Measurements from ENCODE around the gene TMCC2. TPM values are rescaled to one million over a fixed set of nuclear protein-coding genes. Genes with fewer than 3 reads are reported as not detected.
"Not testable (repeated sequence)": the region's sequence is repeated elsewhere in the genome, so short reads cannot be mapped to it uniquely, and the experiment has no call there.

The TMCC2 gene
- total and polyA plus RNA-seq, 2 of the 8 experiments (the other 6 are each of a cell fraction or from before 2014, with no cell fraction given): 6.7 to 6.8 TPM

GRCh38 chr1:205297546-205298177 is 69.9 kb downstream of the TMCC2 start:
- H3K27ac ChIP-seq (ENCODE audit: low read depth, low read length): peak overlapping the region; percentile 53; the same call in 1 of the 2 replicates
- not testable (repeated sequence) for H4K20me1 ChIP-seq (replicated peaks in 1 of 2; ENCODE audit: control insufficient read depth in 1 of 2, insufficient read depth in 2 of 2, low read length in 2 of 2); H2AFZ ChIP-seq (ENCODE audit: low read length); H3K23ac ChIP-seq (ENCODE audit: insufficient read length); H3K9ac ChIP-seq (replicated peaks in 1 of 4; ENCODE audit: extremely low read depth in 1 of 4, low read depth in 3 of 4, low read length in 3 of 4); H3K27me3 ChIP-seq (replicated peaks in 1 of 4; ENCODE audit: control insufficient read depth in 3 of 4, extremely low read depth in 1 of 4, insufficient read depth in 3 of 4, low read length in 3 of 4); H3K56ac ChIP-seq (replicated peaks; ENCODE audit: insufficient read length, low read depth, low read length); H3K23me2 ChIP-seq (ENCODE audit: low read depth, low read length); H3K4me3 ChIP-seq (ENCODE audit: extremely low read depth in 1 of 4, insufficient read depth in 2 of 4, low read depth in 3 of 4, low read length in 4 of 4); H3K9me3 ChIP-seq (ENCODE audit: insufficient read depth in 2 of 2, low read depth in 1 of 2, low read length in 1 of 2); DNase-seq (ENCODE audit: low read depth in 1 of 2, low spot score in 2 of 2); H3K4me2 ChIP-seq (ENCODE audit: insufficient read depth in 1 of 2, low read depth in 2 of 2, low read length in 2 of 2); H3K79me1 ChIP-seq (ENCODE audit: low read depth, low read length); H3K36me3 ChIP-seq (ENCODE audit: control insufficient read depth in 2 of 4, insufficient read depth in 4 of 4, low read length in 3 of 4); H4K5ac ChIP-seq (ENCODE audit: insufficient read length, low read depth, low read length); FAIRE-seq; H2BK15ac ChIP-seq (ENCODE audit: low read length); H3K14ac ChIP-seq (ENCODE audit: insufficient read length); H3K79me2 ChIP-seq (ENCODE audit: control insufficient read depth in 1 of 2, insufficient read depth in 2 of 2, low read length in 2 of 2)
- H2BK20ac ChIP-seq (ENCODE audit: low read length): peak overlapping the region; percentile 92
- H3K4me1 ChIP-seq (replicated peaks in 1 of 4; ENCODE audit: control insufficient read depth in 3 of 4, insufficient read depth in 4 of 4, low read length in 3 of 4): peaks cover 41 to 55% (median 42%) of the 10 kb centered on the region in 4 experiments
- H2BK120ac ChIP-seq (replicated peaks; ENCODE audit: low read depth, low read length): peak overlapping the region; percentile 95
- peak overlapping the region; percentile 91 for H4K91ac ChIP-seq (replicated peaks; ENCODE audit: insufficient read length, low read length)
- H2BK12ac ChIP-seq (ENCODE audit: low read depth, low read length): peak overlapping the region; percentile 98
- peak overlapping the region; percentile 96 for H2BK5ac ChIP-seq (ENCODE audit: low read depth, low read length)
- H3K18ac ChIP-seq (ENCODE audit: extremely low read depth, low read length): peak overlapping the region; percentile 60; the same call in 1 of the 2 replicates
- peak overlapping the region; percentile 99 for H2AK5ac ChIP-seq (ENCODE audit: low read depth, low read length)
- POLR2A ChIA-PET (ENCODE audit: partially characterized antibody): interaction anchor here (1.0 to 8.8 kb wide), 13 partner anchors 10 to 151 kb away, joined by 3 to 124 read pairs (median 8); partner anchors contain the start of gene NUAK2
- CTCF ChIA-PET (ENCODE audit: partially characterized antibody): interaction anchor here (0.9 to 67.1 kb wide), 6 partner anchors 22 to 56 kb away, joined by 3 to 2424 read pairs (median 3); partner anchors contain the start of gene NUAK2
- WGBS, 2 experiments (ENCODE audit: extremely low coverage in 1 of 2, insufficient coverage in 1 of 2, insufficient read length in 1 of 2, insufficient replicate concordance in 2 of 2, low coverage in 1 of 2, low lambda C conversion rate in 2 of 2, missing lambda C conversion rate in 1 of 2): 95% methylated on average over 5 of the region's 5 CpGs; no CpG with 5 or more reads in 1 of the 2 experiments
- peak overlapping the region; percentile 88 for H3K4ac ChIP-seq (replicated peaks; ENCODE audit: insufficient read length, low read depth, low read length)
- peak overlapping the region; percentile 4; the same call in 1 of the 2 replicates for H4K8ac ChIP-seq (ENCODE audit: extremely low read depth, insufficient read depth, low read length)

All from H1 (cell line).